Sigmoid colon (tissue), 7 donors: Measurements from ENCODE around the gene TRAM2. TPM values are rescaled to one million over a fixed set of nuclear protein-coding genes. Genes with fewer than 3 reads are reported as not detected.

Experiments
- DNase-seq: peaks from one replicate; pipeline ENCODE4 v3.0.0-alpha.2; 2019
- H3K27ac ChIP-seq, 4 donors: fragments of 200-600 bp; sonication (generic); one replicate each; pipeline ENCODE4 v1.5.1; 2016 to 2019; ENCODE audit warnings: mild to moderate bottlenecking in 1 of 4
- H3K27me3 ChIP-seq, 3 donors: fragments of 200-600 bp; sonication (generic); one replicate each; pipeline ENCODE4 v1.5.1; 2019; ENCODE audit warnings: mild to moderate bottlenecking in 1 of 3
- H3K36me3 ChIP-seq, 4 donors: fragments of 200-600 bp; sonication (generic); one replicate each; pipeline ENCODE4 v1.5.1; 2016 to 2019
- H3K4me1 ChIP-seq, 4 donors: fragments of 200-600 bp; sonication (generic); one replicate each; pipeline ENCODE4 v1.5.1; 2017 to 2019
- H3K4me3 ChIP-seq, 4 donors: fragments of 200-600 bp; sonication (generic); one replicate each; pipeline ENCODE4 v1.5.1; 2017 to 2019; ENCODE audit warnings: mild to moderate bottlenecking in 2 of 4, moderate library complexity in 1 of 4
- H3K9me3 ChIP-seq, 4 donors: fragments of 200-600 bp in 3 of 4; sonication (generic) in 3 of 4; one replicate each; pipeline versions ENCODE4 v1.5.1 to v1.6.1; 2013 to 2019
- EP300 ChIP-seq, 4 donors: sonication (generic); formaldehyde crosslinking; IDR thresholded peaks; one replicate each; pipeline ENCODE4 v1.6.1; 2017; ENCODE audit warnings: antibody characterized with exemption in 4 of 4
- POLR2A ChIP-seq, 2 donors: fragments of 450-650 bp; IDR thresholded peaks; one replicate each; pipeline ENCODE4 v1.6.1; 2016; ENCODE audit warnings: antibody characterized with exemption in 2 of 2, mild to moderate bottlenecking in 2 of 2, moderate library complexity in 2 of 2
- POLR2AphosphoS5 ChIP-seq, 4 donors: sonication (generic); formaldehyde crosslinking; IDR thresholded peaks; one replicate each; pipeline ENCODE4 v1.6.1; 2017; ENCODE audit warnings: antibody characterized with exemption in 4 of 4
- WGBS, 2 donors: extraction: QIAGEN DNeasy Blood & Tissue Kit; methylation state at CpG; one replicate each; pipeline ENCODE4 v1.1.7; 2013; 5-methylcytosine and 5-hydroxymethylcytosine counted together
- intact Hi-C: fragments of 100-400 bp; cut with DNase I; formaldehyde crosslinking; loops from one replicate; pipeline ENCODE4 v1.15.1; 2023
- polyA plus RNA-seq, 3 donors: library from polyadenylated mRNA; stranded (reverse); fragments of 200-250 nt; gene quantifications; one replicate each; pipeline ENCODE4 v1.2.3, GENCODE V29; 2013
- total RNA-seq, 4 donors: library from RNA; depleted of rRNA; stranded (reverse); fragments of >200 nt; gene quantifications; one replicate each; pipeline ENCODE4 v1.1.0, GENCODE V29; 2016
- TF ChIP-seq, protein P1 (sequence below), 4 experiments: fragments of 450-650 bp in 3 of 4; fragments of 200-600 bp in 1 of 4; IDR thresholded peaks; one replicate each; pipeline ENCODE4 v1.5.1; 2016 to 2019; ENCODE audit warnings: antibody characterized with exemption in 4 of 4, mild to moderate bottlenecking in 3 of 4, moderate library complexity in 2 of 4
- donor health status: healthy with polysubstance abuse.
- donor health status: Bipolar disorder and iron deficiency.
- donor health status: healthy.

Gene TRAM2
- total and polyA plus RNA-seq, 7 donors = 1.8 to 15.0 (median 10.7) TPM

DNA sequence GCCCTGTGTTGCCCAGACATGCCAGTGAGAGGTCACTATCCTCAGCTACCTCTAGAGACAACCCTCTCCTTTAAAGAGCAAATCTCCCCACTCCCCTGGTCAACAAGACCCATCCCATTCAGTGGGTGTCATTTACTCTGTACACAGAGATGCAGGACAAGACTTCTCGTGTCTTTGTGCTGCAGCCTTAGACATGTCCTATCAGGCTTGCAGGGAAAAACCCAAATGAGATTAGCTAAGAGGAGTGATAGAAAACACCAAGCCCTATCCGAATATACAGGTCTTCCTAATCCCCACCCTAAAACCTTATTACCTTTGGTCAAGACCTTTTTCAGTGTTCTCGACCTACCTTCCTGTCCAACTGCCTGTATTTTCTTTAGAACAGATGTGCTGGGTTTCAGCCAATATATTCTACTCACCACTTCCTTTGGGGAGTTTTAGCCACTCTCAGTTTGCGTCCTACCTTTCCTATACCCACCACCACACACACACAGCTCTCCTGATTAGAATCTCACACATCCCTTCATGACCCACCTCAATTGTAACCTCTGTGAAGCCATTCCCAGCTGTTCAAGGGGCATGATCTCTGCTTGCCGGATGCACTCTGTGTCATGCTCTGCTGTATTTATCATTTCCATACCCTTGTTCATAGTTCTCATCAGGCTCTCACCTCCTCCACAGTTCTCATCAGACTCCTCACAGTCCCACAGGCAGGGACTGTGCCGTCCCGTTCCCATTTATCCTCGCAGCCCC lies 39.7 kb downstream of the TRAM2 start:
- no peak overlapping the region for H3K4me3 ChIP-seq
- H3K4me1 ChIP-seq = peaks cover 0 to 64% (median 54%) of the 10 kb centered on the region in 4 donors
- H3K36me3 ChIP-seq = peaks cover 5 to 16% (median 10%) of the 10 kb centered on the region in 4 donors
- H3K9me3 ChIP-seq = no peaks in the 10 kb centered on the region
- no peaks in the 10 kb centered on the region for H3K27me3 ChIP-seq
- DNase-seq = no peak
- no peak overlapping the region for H3K27ac ChIP-seq
- TF ChIP-seq, protein P1, sequence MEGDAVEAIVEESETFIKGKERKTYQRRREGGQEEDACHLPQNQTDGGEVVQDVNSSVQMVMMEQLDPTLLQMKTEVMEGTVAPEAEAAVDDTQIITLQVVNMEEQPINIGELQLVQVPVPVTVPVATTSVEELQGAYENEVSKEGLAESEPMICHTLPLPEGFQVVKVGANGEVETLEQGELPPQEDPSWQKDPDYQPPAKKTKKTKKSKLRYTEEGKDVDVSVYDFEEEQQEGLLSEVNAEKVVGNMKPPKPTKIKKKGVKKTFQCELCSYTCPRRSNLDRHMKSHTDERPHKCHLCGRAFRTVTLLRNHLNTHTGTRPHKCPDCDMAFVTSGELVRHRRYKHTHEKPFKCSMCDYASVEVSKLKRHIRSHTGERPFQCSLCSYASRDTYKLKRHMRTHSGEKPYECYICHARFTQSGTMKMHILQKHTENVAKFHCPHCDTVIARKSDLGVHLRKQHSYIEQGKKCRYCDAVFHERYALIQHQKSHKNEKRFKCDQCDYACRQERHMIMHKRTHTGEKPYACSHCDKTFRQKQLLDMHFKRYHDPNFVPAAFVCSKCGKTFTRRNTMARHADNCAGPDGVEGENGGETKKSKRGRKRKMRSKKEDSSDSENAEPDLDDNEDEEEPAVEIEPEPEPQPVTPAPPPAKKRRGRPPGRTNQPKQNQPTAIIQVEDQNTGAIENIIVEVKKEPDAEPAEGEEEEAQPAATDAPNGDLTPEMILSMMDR (IDR thresholded peaks at IDR 0.05) = no peak
- TF ChIP-seq POLR2AphosphoS5 (IDR thresholded peaks at IDR 0.05) = no peak
- no peak for TF ChIP-seq POLR2A (IDR thresholded peaks at IDR 0.05)
- no peak for TF ChIP-seq EP300 (IDR thresholded peaks at IDR 0.05)
- WGBS, 2 donors = 62 to 80% methylated on average over 8 of the region's 8 CpGs
- intact Hi-C loops = no loop called here

DNA sequence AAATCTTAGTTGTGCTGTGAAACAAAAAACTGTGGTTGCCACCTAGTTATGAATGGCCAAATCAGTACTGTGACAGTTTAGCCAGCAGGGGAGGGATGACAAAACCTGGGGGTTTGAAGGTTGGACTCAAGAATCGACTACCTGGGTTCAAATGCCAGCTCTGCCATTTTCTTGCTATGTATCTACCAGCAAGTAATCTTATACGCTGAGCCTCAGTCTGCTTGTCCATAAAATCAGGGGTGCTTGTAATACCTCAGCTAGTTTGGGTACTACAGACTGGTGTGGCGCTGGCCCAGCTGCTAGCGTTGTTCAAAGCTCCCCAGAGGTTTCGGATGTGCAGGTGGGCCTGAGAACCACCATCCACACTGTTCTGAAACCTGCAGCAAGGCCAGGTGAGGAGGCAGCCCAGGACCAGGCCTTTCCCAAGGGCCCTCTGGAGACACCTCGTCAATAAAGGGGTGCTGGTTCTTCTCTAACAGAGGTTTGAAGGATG lies 40.4 kb downstream of the TRAM2 start:
- H3K4me1 ChIP-seq = peaks cover 0 to 59% (median 51%) of the 10 kb centered on the region in 4 donors
- H3K27me3 ChIP-seq = no peaks in the 10 kb centered on the region
- no peak for DNase-seq
- peaks cover 5 to 16% (median 10%) of the 10 kb centered on the region in 4 donors for H3K36me3 ChIP-seq
- intact Hi-C loops = no loop called here
- TF ChIP-seq POLR2A (IDR thresholded peaks at IDR 0.05) (no peak), POLR2AphosphoS5 (IDR thresholded peaks at IDR 0.05) (no peak)
- no peak overlapping the region for H3K27ac ChIP-seq
- no peak overlapping the region for H3K4me3 ChIP-seq
- WGBS, 2 donors = 87 to 95% methylated on average over 6 of the region's 6 CpGs
- no peaks in the 10 kb centered on the region for H3K9me3 ChIP-seq

DNA sequence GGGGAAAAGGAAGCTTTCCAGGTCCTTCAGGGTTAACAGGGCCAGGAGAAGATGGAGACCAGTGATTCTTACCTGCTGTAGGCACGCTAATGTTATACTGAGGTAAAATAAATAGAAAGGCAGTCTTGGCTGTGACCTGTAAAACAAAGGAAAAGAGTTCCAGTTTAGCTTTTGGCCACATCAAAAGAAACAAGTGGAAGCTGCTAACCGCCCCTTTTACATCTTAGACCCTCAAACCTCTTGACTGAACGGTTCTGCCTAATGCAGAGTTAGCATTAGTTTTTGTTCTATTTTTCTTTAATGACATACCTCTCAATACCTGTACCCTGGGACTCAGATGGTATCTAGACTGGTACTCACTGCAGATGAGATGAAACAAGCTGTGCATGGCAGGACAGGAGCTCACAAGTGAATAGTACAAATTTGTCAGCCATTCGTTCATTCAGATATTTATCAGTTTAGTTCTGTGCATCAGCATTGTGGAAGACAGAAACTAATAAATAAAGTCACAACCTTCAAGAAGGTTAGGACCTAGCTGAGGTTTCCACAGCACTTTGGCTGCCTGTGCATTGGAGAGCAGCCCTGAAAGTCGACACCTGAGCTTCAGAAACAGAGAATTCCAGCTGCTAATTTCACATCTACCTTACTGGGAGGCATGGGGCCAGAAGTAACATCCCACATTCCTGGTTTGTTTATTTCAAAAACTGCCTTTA lies 41.0 kb downstream of the TRAM2 start:
- TF ChIP-seq, protein P1 (IDR thresholded peaks at IDR 0.05) = no peak
- Histone ChIP-seq H3K4me1 (peaks cover 0 to 53% (median 46%) of the 10 kb centered on the region in 4 donors), H3K27ac (no peak overlapping the region), H3K27me3 (no peaks in the 10 kb centered on the region), H3K36me3 (peaks cover 5 to 16% (median 10%) of the 10 kb centered on the region in 4 donors), H3K9me3 (no peaks in the 10 kb centered on the region), H3K4me3 (no peak overlapping the region)
- DNase-seq = no peak
- 65 to 89% methylated on average over 5 of the region's 5 CpGs for WGBS, 2 donors
- intact Hi-C loops = no loop called here

DNA sequence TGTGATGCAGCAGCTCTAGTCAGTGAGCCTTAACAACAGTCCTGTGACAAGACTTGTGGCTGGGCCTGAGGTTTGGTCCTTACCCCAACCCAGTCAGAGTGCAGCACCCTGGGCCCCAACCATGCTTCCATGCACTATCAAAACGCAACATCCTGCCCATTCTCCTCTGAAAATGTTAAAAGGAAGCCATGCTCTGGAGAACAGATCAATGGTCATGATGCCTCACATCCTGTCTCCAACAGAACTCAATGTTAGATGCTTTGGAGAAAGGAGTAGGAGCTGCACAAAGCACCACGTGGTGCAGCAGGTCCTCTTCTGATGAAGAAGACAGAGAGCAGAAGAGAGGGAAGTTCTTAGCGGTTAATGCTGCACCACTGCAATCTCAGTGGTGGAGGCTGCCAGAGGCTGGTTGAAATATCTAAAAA lies 41.9 kb downstream of the TRAM2 start:
- Histone ChIP-seq H3K4me1 (peaks cover 0 to 45% (median 37%) of the 10 kb centered on the region in 4 donors), H3K36me3 (peaks cover 5 to 20% (median 10%) of the 10 kb centered on the region in 4 donors), H3K27me3 (no peaks in the 10 kb centered on the region), H3K9me3 (no peaks in the 10 kb centered on the region), H3K4me3 (no peak overlapping the region), H3K27ac (no peak overlapping the region)
- TF ChIP-seq, protein P1 (IDR thresholded peaks at IDR 0.05) = no peak
- no peak for TF ChIP-seq EP300 (IDR thresholded peaks at IDR 0.05)
- TF ChIP-seq POLR2A (IDR thresholded peaks at IDR 0.05) = no peak
- no peak for TF ChIP-seq POLR2AphosphoS5 (IDR thresholded peaks at IDR 0.05)
- no peak for DNase-seq
- WGBS, 2 donors = 72 to 95% methylated on average over 3 of the region's 3 CpGs
- intact Hi-C loops = no loop called here

DNA sequence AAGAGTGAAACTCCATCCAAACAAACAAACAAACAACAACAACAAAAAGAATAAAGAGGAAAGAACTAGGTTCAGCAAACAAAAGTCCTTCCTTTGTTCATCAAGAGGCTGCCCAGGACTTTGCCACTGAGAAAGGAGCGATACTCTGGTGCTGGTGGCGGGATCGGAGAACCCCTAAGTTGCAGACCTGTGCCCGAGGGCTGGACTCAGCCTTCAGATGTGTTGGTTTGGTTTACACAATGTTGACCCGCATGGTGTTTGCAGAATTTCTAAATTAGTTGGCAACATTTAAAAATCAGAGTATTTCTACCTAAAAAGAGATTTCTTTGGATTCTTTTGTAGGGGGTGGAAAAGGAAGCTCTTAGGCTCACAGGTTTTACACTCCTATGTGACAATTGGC lies 42.5 kb downstream of the TRAM2 start:
- no peak for DNase-seq
- WGBS, 2 donors = 98% methylated on average over 5 of the region's 5 CpGs
- H3K36me3 ChIP-seq = peaks cover 5 to 24% (median 10%) of the 10 kb centered on the region in 4 donors
- no peaks in the 10 kb centered on the region for H3K27me3 ChIP-seq
- TF ChIP-seq POLR2A (IDR thresholded peaks at IDR 0.05) (no peak), POLR2AphosphoS5 (IDR thresholded peaks at IDR 0.05) (no peak), EP300 (IDR thresholded peaks at IDR 0.05) (no peak)
- TF ChIP-seq, protein P1 (IDR thresholded peaks at IDR 0.05) = no peak
- peaks cover 0 to 38% (median 30%) of the 10 kb centered on the region in 4 donors for H3K4me1 ChIP-seq
- intact Hi-C loops = no loop called here
- H3K27ac ChIP-seq = no peak overlapping the region
- no peaks in the 10 kb centered on the region for H3K9me3 ChIP-seq
- no peak overlapping the region for H3K4me3 ChIP-seq
